Activated CD4-positive, alpha-beta memory T cell treated with anti-CD3 and anti-CD28 coated beads, Interleukin-2, amount 10 ng/mL, durations not matched to agents 7 days and 5 days (primary cell): Measurements from ENCODE around the gene EDEM1. TPM values are rescaled to one million over a fixed set of nuclear protein-coding genes. Genes with fewer than 3 reads are reported as not detected.

ENCODE experiments used
- CTCF ChIA-PET: fragments of 350-600 bp; sonication (Branson Sonifier 250); formaldehyde crosslinking; loops from one replicate; lab custom pipeline; 2021; ENCODE audit warnings: antibody characterized with exemption, inconsistent platforms; lab: Charles Lee
- POLR2A ChIA-PET: fragments of 350-600 bp; sonication (Branson Sonifier 250); formaldehyde crosslinking; loops from one replicate; lab custom pipeline; 2021; ENCODE audit warnings: antibody characterized with exemption; lab: Charles Lee
- DNase-seq: peaks from one replicate; pipeline ENCODE4 v3.0.0-alpha.2; 2020
- H3K27ac Mint-ChIP-seq: one replicate; pipeline ENCODE4 v1.8.0; 2021; ENCODE audit warnings: mild to moderate bottlenecking, mixed read lengths
- H3K27me3 Mint-ChIP-seq: one replicate; pipeline ENCODE4 v1.8.0; 2021; ENCODE audit warnings: mixed read lengths
- H3K36me3 Mint-ChIP-seq: one replicate; pipeline ENCODE4 v1.8.0; 2021; ENCODE audit warnings: low read depth, mixed read lengths
- H3K4me1 Mint-ChIP-seq: one replicate; pipeline ENCODE4 v1.8.0; 2021; ENCODE audit warnings: mixed read lengths
- H3K4me3 Mint-ChIP-seq: one replicate; pipeline ENCODE4 v1.8.0; 2021; ENCODE audit warnings: mild to moderate bottlenecking, mixed read lengths
- H3K9me3 Mint-ChIP-seq: one replicate; pipeline ENCODE4 v1.8.0; 2021; ENCODE audit warnings: mixed read lengths
- total RNA-seq, 2 experiments: library from RNA; stranded (reverse); gene quantifications; one replicate each; pipeline ENCODE4 v1.2.3, GENCODE V29; 2021

The EDEM1 gene
- total RNA-seq, 2 experiments from 2014 or later: 148 to 150 TPM

DNA sequence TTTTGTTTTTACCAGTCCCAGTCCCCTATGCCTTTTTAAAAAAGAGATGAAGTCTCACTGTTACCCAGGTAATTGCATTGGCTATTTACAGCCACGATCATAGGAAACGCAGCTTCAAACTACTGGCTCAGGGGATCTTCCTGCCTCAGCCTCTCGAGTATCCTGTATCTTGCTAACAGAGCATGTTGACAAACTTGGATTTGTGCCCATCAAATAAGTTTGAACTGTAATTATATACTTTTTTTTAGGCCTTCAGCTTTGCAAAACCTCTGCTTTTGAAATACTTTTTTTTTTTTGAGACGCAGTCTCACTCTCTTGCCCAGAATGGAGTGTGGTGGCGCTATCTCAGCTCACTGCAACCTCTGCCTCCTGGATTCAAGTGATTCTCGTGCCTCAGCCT, 3.0 kb upstream of the EDEM1 start:
- CTCF ChIA-PET: no interaction called here
- no peak for DNase-seq
- POLR2A ChIA-PET: interaction anchor here (0.6 to 5.6 kb wide), 2 partner anchors 13 to 146 kb away, joined by 3 to 195 read pairs; no protein-coding TSS in a partner anchor
- Mint-ChIP-seq H3K4me3 (no peak overlapping the region), H3K36me3 (peaks cover 22% of the 10 kb centered on the region), H3K4me1 (peaks cover 19% of the 10 kb centered on the region), H3K27ac (no peak overlapping the region), H3K9me3 (no peaks in the 10 kb centered on the region), H3K27me3 (no peaks in the 10 kb centered on the region)

DNA sequence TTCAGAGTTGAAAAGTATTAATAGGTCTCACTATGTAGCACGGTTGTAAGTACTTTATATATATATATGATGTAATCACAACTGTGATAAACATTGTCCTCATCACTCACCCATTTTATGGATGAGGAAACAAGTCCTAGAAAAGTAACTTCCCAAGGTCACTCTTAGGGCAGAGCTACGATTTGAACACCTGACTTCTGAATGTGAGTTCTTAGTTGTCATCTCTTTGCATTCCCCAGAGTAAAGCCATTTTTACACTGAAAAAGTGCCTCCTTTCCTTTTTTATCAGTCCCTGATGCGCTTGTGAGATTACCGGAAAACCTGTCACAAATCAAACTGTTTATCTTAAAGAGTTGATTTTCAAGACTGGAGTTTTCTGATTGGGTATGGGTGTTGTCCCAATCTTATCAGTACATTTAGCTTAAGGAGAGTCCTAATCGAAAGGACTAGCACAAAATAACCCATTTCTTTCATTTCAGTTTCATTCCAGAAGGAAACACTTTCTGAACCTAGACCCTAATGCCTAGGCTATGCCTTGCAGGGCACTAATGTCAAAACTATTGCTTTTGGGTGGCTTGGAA, 2.3 kb upstream of the EDEM1 start:
- Mint-ChIP-seq H3K27ac (no peak overlapping the region), H3K4me3 (no peak overlapping the region), H3K36me3 (peaks cover 25% of the 10 kb centered on the region)

GRCh38 chr3:5186089-5186857, 1.2 kb upstream of the EDEM1 start:
- POLR2A ChIA-PET: interaction anchor here (0.7 to 5.6 kb wide), 8 partner anchors 11 to 206 kb away, joined by 3 to 195 read pairs (median 5); partner anchors contain the start of genes ARL8B and BHLHE40
- Mint-ChIP-seq H3K4me1 (peaks cover 25% of the 10 kb centered on the region), H3K36me3 (peaks cover 24% of the 10 kb centered on the region), H3K4me3 (peak overlapping the region; percentile 46), H3K27ac (no peak overlapping the region), H3K9me3 (no peaks in the 10 kb centered on the region), H3K27me3 (no peaks in the 10 kb centered on the region)
- CTCF ChIA-PET: interaction anchor here (1.0 to 5.2 kb wide), 4 partner anchors 10 to 475 kb away, joined by 3 to 33 read pairs (median 4); partner anchors contain the start of gene ARL8B
- DNase-seq: no peak

More for the DNA sequence above, 2.3 kb upstream of the EDEM1 start:
- CTCF ChIA-PET: interaction anchor here (1.4 to 5.2 kb wide), 2 partner anchors 11 to 63 kb away, joined by 4 to 33 read pairs; partner anchors contain the start of gene ARL8B
- Mint-ChIP-seq H3K27me3 (no peaks in the 10 kb centered on the region), H3K4me1 (peaks cover 21% of the 10 kb centered on the region), H3K9me3 (no peaks in the 10 kb centered on the region)
- POLR2A ChIA-PET: interaction anchor here (1.8 to 5.6 kb wide), 4 partner anchors 12 to 205 kb away, joined by 4 to 195 read pairs (median 52); partner anchors contain the start of genes ARL8B and BHLHE40
- DNase-seq: no peak

GRCh38 chr3:5186858-5187155, 700 bp upstream of the EDEM1 start:
- Mint-ChIP-seq H3K27me3 (no peaks in the 10 kb centered on the region), H3K9me3 (no peaks in the 10 kb centered on the region)

GRCh38 chr3:5187920-5188418, 462 bp downstream of the EDEM1 start:
- Mint-ChIP-seq H3K27me3 (no peaks in the 10 kb centered on the region), H3K27ac (peak overlapping the region; percentile 96), H3K9me3 (no peaks in the 10 kb centered on the region), H3K4me3 (peak overlapping the region; percentile 98), H3K36me3 (peaks cover 40% of the 10 kb centered on the region), H3K4me1 (peaks cover 39% of the 10 kb centered on the region)
- DNase-seq: peak; percentile 61
- ChIA-PET CTCF (interaction anchor here (0.7 to 5.2 kb wide), 3 partner anchors 8 to 65 kb away, joined by 3 to 33 read pairs (median 15); partner anchors contain the start of gene ARL8B), POLR2A (interaction anchor here (0.8 to 5.6 kb wide), 16 partner anchors 9 to 693 kb away, joined by 3 to 195 read pairs (median 4); partner anchors contain the start of genes ARL8B and BHLHE40)

More at GRCh38 chr3:5186858-5187155, 700 bp upstream of the EDEM1 start:
- Mint-ChIP-seq H3K4me1 (peaks cover 27% of the 10 kb centered on the region), H3K4me3 (peak overlapping the region; percentile 97), H3K27ac (peak overlapping the region; percentile 93), H3K36me3 (peaks cover 28% of the 10 kb centered on the region)
- DNase-seq: no peak
- POLR2A ChIA-PET: interaction anchor here (0.7 to 5.6 kb wide), 9 partner anchors 10 to 207 kb away, joined by 3 to 195 read pairs (median 6); partner anchors contain the start of genes ARL8B and BHLHE40
- CTCF ChIA-PET: interaction anchor here (1.0 to 5.2 kb wide), 3 partner anchors 47 to 475 kb away, joined by 3 to 33 read pairs (median 5); partner anchors contain the start of gene ARL8B

- Mint-ChIP-seq H3K4me1 (peaks cover 42% of the 10 kb centered on the region), H3K27ac (peak overlapping the region; percentile 96), H3K36me3 (peaks cover 42% of the 10 kb centered on the region), H3K4me3 (peak overlapping the region; percentile 98), H3K27me3 (no peaks in the 10 kb centered on the region), H3K9me3 (no peaks in the 10 kb centered on the region)
- ChIA-PET POLR2A (interaction anchor here (0.9 to 5.6 kb wide), 18 partner anchors 9 to 695 kb away, joined by 3 to 195 read pairs (median 4); partner anchors contain the start of genes ARL8B, BHLHE40 and ITPR1), CTCF (interaction anchor here (0.5 to 5.2 kb wide), 7 partner anchors 7 to 222 kb away, joined by 3 to 33 read pairs (median 4); partner anchors contain the start of gene ARL8B)
- DNase-seq: peak; percentile 65
Observed at GRCh38 chr3:5188419-5189221, 1.1 kb downstream of the EDEM1 start.

DNA sequence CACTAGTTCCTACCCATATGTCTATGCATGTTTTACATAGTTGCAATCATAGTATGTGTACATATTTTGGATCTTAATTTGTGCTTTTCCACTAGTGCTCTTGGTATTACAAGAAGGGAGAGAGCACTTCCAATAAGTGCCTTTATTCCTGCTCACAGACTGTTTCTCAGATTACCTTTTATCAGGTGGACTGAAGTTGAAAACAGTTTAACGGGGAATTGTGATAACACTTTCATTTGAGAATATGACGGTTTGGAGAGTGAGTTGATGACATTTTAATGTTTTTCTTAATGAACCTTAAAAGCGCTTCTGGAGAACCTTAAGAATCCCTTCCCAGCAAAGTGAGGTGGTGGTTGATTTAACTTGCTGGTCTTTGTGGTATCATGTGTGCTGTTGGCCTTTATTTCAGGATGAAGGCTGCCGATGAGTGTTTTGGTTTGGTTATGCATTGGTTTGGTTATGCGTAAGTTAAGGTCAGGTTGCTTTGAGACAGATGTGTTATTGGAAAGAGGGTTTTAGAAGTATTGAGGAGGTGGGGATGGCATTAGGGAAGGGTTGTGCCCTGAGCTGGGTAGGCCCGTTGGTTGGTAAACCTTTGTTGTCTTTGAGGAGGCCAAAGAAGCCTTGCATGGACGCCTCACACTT, 2.8 kb downstream of the EDEM1 start:
- Mint-ChIP-seq H3K36me3 (peaks cover 53% of the 10 kb centered on the region), H3K4me1 (peaks cover 56% of the 10 kb centered on the region), H3K9me3 (no peaks in the 10 kb centered on the region), H3K4me3 (peak overlapping the region; percentile 98), H3K27me3 (no peaks in the 10 kb centered on the region), H3K27ac (peak overlapping the region; percentile 96)
- CTCF ChIA-PET: interaction anchor here (1.5 to 5.2 kb wide), 3 partner anchors 12 to 224 kb away, joined by 3 to 33 read pairs (median 4); partner anchors contain the start of gene ARL8B
- POLR2A ChIA-PET: interaction anchor here (1.4 to 5.6 kb wide), 4 partner anchors 7 to 355 kb away, joined by 3 to 195 read pairs (median 52); partner anchors contain the start of genes ARL8B and BHLHE40
- DNase-seq: no peak

GRCh38 chr3:5191555-5192304, 4.2 kb downstream of the EDEM1 start:
- peaks cover 63% of the 10 kb centered on the region for H3K36me3 Mint-ChIP-seq
- H3K9me3 Mint-ChIP-seq: no peaks in the 10 kb centered on the region
- peak overlapping the region; percentile 57 for H3K4me3 Mint-ChIP-seq
- peaks cover 62% of the 10 kb centered on the region for H3K4me1 Mint-ChIP-seq
- CTCF ChIA-PET: interaction anchor here (1.1 to 1.8 kb wide), 2 partner anchors 67 to 69 kb away, joined by 4 to 7 read pairs; partner anchors contain the start of gene ARL8B
- no peaks in the 10 kb centered on the region for H3K27me3 Mint-ChIP-seq
- no peak for DNase-seq
- peak overlapping the region; percentile 84 for H3K27ac Mint-ChIP-seq
- POLR2A ChIA-PET: interaction anchor here (1.0 to 1.5 kb wide), 4 partner anchors 65 to 213 kb away, joined by 3 to 4 read pairs (median 4); no protein-coding TSS in a partner anchor

DNA sequence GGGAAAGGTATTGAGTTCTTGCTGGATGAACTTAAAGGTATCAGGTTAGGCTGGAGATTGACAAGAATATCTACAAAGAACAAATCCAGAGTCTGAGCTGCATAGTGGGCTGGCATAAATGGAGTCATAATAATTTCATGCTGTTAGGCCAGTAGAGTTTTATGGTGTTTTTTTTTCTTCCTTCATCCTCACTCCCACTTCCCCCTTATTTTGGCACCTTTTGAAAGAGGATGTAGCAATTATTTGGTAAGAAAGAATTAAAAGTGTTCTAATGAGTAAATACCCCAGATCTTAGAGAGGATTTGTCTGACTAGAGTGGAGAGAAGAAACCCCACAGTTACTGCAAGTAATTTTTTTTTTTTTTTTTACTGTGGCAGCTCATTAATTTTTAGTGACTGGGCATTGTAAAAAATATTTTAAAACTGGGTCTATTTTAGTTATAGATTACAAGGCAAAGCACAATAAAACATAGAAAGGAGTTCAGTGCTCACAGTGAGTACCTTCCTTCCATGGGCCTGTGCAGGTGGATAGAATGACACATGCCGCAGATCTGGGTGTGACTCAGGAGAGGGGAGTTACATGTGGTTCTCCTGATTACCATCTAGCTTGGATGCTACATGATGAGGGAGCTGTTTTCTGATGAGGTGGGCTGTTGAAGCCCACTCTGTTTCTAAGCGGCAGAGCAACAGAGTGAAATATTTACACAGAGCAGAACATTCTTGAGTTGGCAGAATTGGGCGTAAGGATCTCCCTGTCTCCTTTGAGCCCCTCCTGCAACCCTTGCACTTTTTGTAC, 5.3 kb downstream of the EDEM1 start:
- ChIA-PET POLR2A (interaction anchor here (0.9 to 2.3 kb wide), 7 partner anchors 66 to 214 kb away, joined by 3 to 8 read pairs (median 4); no protein-coding TSS in a partner anchor), CTCF (interaction anchor here (1.1 to 1.8 kb wide), 3 partner anchors 68 to 70 kb away, joined by 3 to 7 read pairs (median 4); partner anchors contain the start of gene ARL8B)
- H3K9me3 Mint-ChIP-seq: no peaks in the 10 kb centered on the region
- peaks cover 73% of the 10 kb centered on the region for H3K36me3 Mint-ChIP-seq
- H3K27me3 Mint-ChIP-seq: no peaks in the 10 kb centered on the region
- peak overlapping the region; percentile 84 for H3K27ac Mint-ChIP-seq
- H3K4me1 Mint-ChIP-seq: peaks cover 68% of the 10 kb centered on the region
- DNase-seq: no peak
- peak overlapping the region; percentile 57 for H3K4me3 Mint-ChIP-seq

- peaks cover 82% of the 10 kb centered on the region for H3K4me1 Mint-ChIP-seq
- H3K4me3 Mint-ChIP-seq: peak overlapping the region; percentile 2
- H3K27ac Mint-ChIP-seq: peak overlapping the region; percentile 96
- no peak for DNase-seq
- ChIA-PET POLR2A (interaction anchor here (0.9 to 7.6 kb wide), 8 partner anchors 7 to 360 kb away, joined by 3 to 195 read pairs (median 4); partner anchors contain the start of gene EDEM1), CTCF (interaction anchor here (1.1 to 1.3 kb wide), 3 partner anchors 71 to 218 kb away, joined by 3 read pairs; no protein-coding TSS in a partner anchor)
- H3K27me3 Mint-ChIP-seq: no peaks in the 10 kb centered on the region
- H3K9me3 Mint-ChIP-seq: no peaks in the 10 kb centered on the region
- H3K36me3 Mint-ChIP-seq: peaks cover 76% of the 10 kb centered on the region
Observed at GRCh38 chr3:5194341-5194740, 6.8 kb downstream of the EDEM1 start.
